Measurements from ENCODE around the gene TBC1D10A. TPM values are rescaled to one million over a fixed set of nuclear protein-coding genes. Genes with fewer than 3 reads are reported as not detected.

The TBC1D10A gene
- total RNA-seq, 1 experiment from 2014 or later: 8.4 TPM

- CTCF ChIA-PET: no interaction called here
- Histone ChIP-seq H3K27ac (ENCODE audit: low read depth, low read length, poor library complexity, severe bottlenecking) (no peak overlapping the region), H3K4me3 (ENCODE audit: low read depth, low read length, poor library complexity, severe bottlenecking) (peak overlapping the region; percentile 47), H3K4me1 (ENCODE audit: insufficient read depth, low read length, poor library complexity, severe bottlenecking) (peaks cover 14% of the 10 kb centered on the region), H3K36me3 (ENCODE audit: insufficient read depth, low read length, poor library complexity, severe bottlenecking) (no peaks in the 10 kb centered on the region), H3K9me3 (ENCODE audit: low read depth, low read length, poor library complexity, severe bottlenecking) (no peaks in the 10 kb centered on the region), H3K27me3 (replicated peaks; ENCODE audit: insufficient read depth, low read depth, low read length, poor library complexity) (peaks cover 2% of the 10 kb centered on the region)
- no peak for TF ChIP-seq EZH2 (IDR thresholded peaks at IDR 0.05; ENCODE audit: borderline replicate concordance, low read depth, low read length, poor library complexity, severe bottlenecking)
- TF ChIP-seq CTCF (conservative IDR thresholded peaks at IDR 0.05; ENCODE audit: low read depth, low read length): no peak
- no peak for DNase-seq (ENCODE audit: low spot score)
- intact Hi-C loops (cut with micrococcal nuclease; ENCODE audit: unreplicated experiment): no loop called here
- POLR2A ChIA-PET (ENCODE audit: low non-redundant PET): interaction anchor here (0.5 kb wide), 1 partner anchor 607 kb away, joined by 3 read pairs; no protein-coding TSS in a partner anchor
- BruUV-seq (replicated peaks): no TSS peak
Observed at GRCh38 chr22:30245181-30245984, 81.4 kb downstream of the TBC1D10A start.

GRCh38 chr22:30244641-30245040 lies 82.1 kb downstream of the TBC1D10A start:
- no TSS peak for BruUV-seq (replicated peaks)
- Histone ChIP-seq H3K9me3 (ENCODE audit: low read depth, low read length, poor library complexity, severe bottlenecking) (no peaks in the 10 kb centered on the region), H3K27ac (ENCODE audit: low read depth, low read length, poor library complexity, severe bottlenecking) (no peak overlapping the region), H3K36me3 (ENCODE audit: insufficient read depth, low read length, poor library complexity, severe bottlenecking) (no peaks in the 10 kb centered on the region), H3K27me3 (replicated peaks; ENCODE audit: insufficient read depth, low read depth, low read length, poor library complexity) (peaks cover 2% of the 10 kb centered on the region), H3K4me3 (ENCODE audit: low read depth, low read length, poor library complexity, severe bottlenecking) (no peak overlapping the region), H3K4me1 (ENCODE audit: insufficient read depth, low read length, poor library complexity, severe bottlenecking) (peaks cover 14% of the 10 kb centered on the region)
- POLR2A ChIA-PET (ENCODE audit: low non-redundant PET): interaction anchor here (0.5 kb wide), 1 partner anchor 606 kb away, joined by 3 read pairs; no protein-coding TSS in a partner anchor
- intact Hi-C loops (cut with micrococcal nuclease; ENCODE audit: unreplicated experiment): no loop called here
- TF ChIP-seq EZH2 (IDR thresholded peaks at IDR 0.05; ENCODE audit: borderline replicate concordance, low read depth, low read length, poor library complexity, severe bottlenecking): no peak
- TF ChIP-seq CTCF (conservative IDR thresholded peaks at IDR 0.05; ENCODE audit: low read depth, low read length): no peak
- CTCF ChIA-PET: interaction anchor here (0.6 kb wide), 2 partner anchors 19 to 572 kb away, joined by 3 to 5 read pairs; no protein-coding TSS in a partner anchor
- no peak for DNase-seq (ENCODE audit: low spot score)

GRCh38 chr22:30244066-30244465 lies 82.7 kb downstream of the TBC1D10A start:
- intact Hi-C loops (cut with micrococcal nuclease; ENCODE audit: unreplicated experiment): no loop called here
- TF ChIP-seq EZH2 (IDR thresholded peaks at IDR 0.05; ENCODE audit: borderline replicate concordance, low read depth, low read length, poor library complexity, severe bottlenecking): no peak
- no peak for TF ChIP-seq CTCF (conservative IDR thresholded peaks at IDR 0.05; ENCODE audit: low read depth, low read length)
- Histone ChIP-seq H3K4me1 (ENCODE audit: insufficient read depth, low read length, poor library complexity, severe bottlenecking) (peaks cover 14% of the 10 kb centered on the region), H3K36me3 (ENCODE audit: insufficient read depth, low read length, poor library complexity, severe bottlenecking) (no peaks in the 10 kb centered on the region), H3K9me3 (ENCODE audit: low read depth, low read length, poor library complexity, severe bottlenecking) (no peaks in the 10 kb centered on the region), H3K27me3 (replicated peaks; ENCODE audit: insufficient read depth, low read depth, low read length, poor library complexity) (peaks cover 2% of the 10 kb centered on the region), H3K27ac (ENCODE audit: low read depth, low read length, poor library complexity, severe bottlenecking) (no peak overlapping the region), H3K4me3 (ENCODE audit: low read depth, low read length, poor library complexity, severe bottlenecking) (no peak overlapping the region)
- ChIA-PET CTCF (interaction anchor here (0.6 kb wide), 1 partner anchor 9 kb away, joined by 3 read pairs; no protein-coding TSS in a partner anchor), POLR2A (ENCODE audit: low non-redundant PET) (no interaction called here)
- DNase-seq (ENCODE audit: low spot score): no peak
- no TSS peak for BruUV-seq (replicated peaks)
